GM21619 (cell line): Measurements from ENCODE around the gene GLB1L2.

Experiments
- ATAC-seq: cut with Tn5 transposase; IDR thresholded peaks from one replicate; pipeline ENCODE4 v1.9.1; 2021; ENCODE audit not compliant: unreplicated experiment

GLB1L2 gene

DNA sequence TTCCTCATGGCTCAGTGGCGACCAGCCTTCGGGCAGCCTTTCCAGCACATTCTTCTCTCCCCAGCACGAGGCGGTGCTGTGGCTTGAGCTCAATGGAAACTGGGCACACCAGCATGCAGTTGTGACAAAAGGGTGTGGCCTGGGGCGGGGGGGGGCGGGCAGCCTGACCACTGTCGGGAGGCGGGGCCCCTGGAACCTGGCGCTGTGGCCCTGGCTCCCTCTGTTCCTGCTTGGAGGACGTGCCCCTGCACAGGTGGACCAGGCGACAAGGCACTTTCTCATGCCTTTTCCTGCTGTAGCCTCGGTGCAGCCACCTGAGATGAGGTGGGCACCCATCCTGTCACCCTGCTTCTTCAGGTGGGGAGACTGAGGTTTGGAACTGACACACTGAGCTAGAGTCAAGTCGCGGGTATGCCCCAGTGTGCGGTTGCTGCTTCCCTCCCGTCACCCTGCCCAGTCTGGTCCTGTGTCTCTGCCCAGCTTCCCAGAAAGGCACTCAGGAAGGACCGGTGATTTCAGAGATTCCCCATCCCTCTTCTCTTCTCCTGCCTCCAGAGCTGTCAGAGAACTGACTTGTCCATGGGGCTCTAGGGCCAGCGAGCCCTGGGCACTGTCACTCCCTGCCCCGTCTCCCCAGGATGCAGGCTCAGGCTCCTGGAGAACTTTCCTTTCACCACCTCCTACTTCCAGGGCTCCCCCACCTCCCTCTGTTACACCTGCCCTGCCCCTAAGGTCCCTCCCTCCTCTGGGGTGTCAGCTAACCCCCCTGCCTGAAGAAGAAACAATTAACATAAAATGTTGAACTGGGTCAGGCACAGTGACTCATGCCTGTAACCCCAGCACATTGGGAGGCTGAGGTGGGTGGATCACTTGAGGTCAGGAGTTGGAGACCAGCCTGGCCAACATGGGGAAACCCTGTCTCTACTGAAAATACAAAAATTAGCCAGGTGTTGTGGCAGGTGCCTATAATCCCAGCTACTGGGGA lies 70.3 kb downstream of the GLB1L2 start:
- ATAC-seq: no peak

DNA sequence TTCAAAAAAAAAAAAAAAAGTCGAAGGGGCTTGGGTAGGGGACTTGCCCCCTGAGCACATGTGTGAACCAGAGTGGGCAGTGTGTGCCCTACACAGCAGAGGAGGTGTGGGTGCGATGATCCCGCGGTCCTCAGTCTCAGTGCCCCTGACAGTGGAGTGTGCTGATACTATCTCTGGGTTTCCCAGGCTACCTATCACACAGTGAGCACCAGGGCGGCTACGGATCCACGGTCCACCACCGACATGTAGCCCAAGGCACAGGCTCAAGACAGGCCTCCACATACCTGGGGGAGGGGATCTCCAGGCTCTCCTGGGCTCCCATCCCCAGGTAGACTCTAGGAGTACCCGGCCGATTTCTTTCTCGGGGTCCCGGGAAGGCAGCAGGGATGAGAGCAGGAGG lies 71.1 kb downstream of the GLB1L2 start:
- no peak for ATAC-seq

- no peak for ATAC-seq
These were observed 73.0 kb downstream of the GLB1L2 start for GRCh38 chr11:134404575-134405341.

GRCh38 chr11:134405436-134405835 lies 73.6 kb downstream of the GLB1L2 start:
- no peak for ATAC-seq

GRCh38 chr11:134405841-134406240 lies 74.1 kb downstream of the GLB1L2 start:
- ATAC-seq: no peak

DNA sequence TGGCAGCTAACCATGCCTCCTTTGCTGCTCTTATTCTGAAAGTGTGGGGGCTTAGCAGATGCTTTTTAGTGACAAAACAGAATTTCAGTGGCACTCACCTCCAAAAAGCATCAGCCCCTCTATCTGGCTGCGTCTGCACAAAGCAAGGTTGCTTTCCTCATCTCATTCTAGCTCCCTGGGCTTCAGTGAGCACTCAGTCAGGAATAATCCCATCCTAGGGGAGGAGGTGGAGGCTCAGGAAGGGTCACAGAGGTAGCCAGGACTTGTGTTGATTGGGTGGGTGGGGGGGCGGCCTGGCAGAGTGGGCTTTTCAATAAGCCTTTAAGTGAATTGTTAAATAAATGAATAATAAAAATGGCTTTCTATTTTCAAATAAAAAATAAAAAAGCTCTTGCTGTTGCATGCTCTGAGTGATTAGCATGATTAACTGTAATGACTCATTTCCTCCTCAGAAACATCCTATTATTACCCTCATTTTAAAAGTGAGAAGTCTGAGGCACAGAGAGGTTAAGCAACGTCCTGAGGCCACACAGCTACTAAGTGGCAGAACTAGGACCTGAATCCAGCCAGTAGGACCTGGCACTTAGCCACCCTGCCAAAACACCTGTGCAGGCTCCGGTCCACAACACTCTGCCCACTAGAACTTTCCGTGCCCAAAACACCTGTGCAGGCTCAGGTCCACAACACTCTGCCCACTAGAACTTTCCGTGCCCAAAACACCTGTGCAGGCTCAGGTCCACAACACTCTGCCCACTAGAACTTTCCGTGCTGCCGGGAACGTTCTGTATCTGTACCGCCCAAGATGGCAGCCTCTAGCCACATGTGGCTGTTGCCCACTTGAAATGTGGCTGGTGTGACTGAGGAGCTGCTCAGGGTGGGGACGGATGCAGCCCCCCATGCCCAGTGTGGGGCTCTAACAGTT lies 74.7 kb downstream of the GLB1L2 start:
- ATAC-seq: no peak

- no peak for ATAC-seq
These were observed 75.6 kb downstream of the GLB1L2 start for GRCh38 chr11:134407321-134407828.

GRCh38 chr11:134407923-134408322 lies 76.1 kb downstream of the GLB1L2 start:
- no peak for ATAC-seq

DNA sequence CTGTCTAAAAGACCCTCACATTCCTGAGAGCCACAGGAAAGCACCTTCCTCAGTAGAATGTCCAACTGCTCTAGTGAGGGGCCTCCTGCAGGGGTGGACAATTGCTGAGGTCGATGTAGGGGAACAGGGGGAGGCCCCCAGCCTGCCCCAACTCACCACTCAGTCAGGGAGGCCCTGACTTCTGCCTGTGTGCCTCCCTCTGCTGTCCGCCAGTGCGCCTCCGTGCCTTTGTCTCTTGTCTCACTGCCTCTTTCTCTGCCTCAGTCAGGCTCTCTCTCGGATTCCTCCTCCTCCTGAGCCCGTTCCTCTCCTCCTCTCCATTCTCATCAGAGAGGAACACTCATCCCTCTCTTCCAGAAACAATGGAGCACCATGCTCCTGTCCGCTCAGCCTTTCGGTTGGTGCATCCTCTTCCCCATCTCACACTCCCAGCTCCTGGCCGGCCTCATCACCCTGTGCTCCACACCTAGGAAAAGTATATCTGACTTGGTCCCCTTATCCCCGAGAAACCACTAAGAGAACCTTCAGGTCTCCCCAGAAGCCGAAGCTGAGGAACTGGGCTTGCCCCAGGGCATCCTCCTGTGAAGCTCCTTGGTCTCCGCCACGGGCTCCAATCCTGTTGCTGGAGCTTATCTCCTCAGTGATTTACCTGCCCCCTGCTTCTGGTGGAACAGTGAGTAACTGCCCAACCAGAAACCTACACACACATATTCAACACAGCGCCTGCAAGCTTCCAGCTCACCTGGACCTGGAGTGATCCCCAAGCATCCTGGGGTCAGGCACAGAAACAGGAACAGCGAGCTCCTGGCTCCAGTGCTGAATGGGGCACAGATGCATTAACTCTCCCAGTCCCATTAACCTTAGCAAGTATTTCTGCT lies 78.0 kb downstream of the GLB1L2 start:
- no peak for ATAC-seq

- no peak for ATAC-seq
These were observed 79.0 kb downstream of the GLB1L2 start for GRCh38 chr11:134410766-134411165.

DNA sequence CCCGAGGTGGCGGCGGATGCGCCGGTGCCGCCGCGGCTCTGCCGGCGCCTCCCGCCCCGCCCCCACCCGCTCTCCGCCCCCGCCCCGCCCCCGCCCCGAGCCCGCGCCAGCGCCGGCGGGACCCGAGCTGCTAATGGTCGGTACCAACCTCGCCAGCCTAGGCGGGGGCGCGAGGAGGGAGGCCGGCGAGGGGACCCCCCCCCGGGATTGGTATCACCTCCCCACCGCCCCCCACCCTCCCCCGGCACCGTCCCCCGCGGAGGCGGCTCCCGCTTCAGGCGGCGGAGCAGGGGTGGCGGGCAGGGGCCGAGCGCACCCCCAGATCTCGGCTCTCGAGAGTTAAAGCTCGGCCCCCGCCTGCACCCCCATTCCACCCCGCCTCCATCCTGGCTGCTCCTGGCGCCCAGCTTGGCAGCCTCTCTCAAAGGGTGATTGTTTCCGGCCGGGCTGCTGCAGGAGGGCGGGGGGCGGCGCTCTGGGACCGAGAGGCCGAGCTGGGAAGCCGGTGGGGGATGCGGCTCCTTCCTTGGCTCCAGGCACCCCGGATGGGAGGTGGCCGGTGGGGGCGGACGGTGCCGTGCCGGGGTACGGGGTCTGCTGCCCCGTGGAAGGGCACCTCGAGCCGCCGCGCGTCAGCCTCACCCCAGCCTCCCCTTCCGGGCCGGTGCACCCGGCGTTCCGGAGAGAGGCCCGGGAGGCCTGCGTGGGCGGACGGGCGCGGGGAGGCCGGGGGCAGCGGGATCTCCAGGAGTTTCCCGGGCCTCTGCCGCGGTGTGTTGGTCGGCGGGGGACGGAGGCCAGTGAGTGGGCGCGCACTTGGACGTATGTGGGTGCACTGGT lies 80.6 kb downstream of the GLB1L2 start, which contains the start of gene B3GAT1:
B3GAT1 (minus strand) TSS at position 40 of the 840 bp plus-strand sequence. CDS start 24,583 bp downstream, outside the sequence.
- no peak for ATAC-seq

- ATAC-seq: no peak
These were observed 81.4 kb downstream of the GLB1L2 start for GRCh38 chr11:134413043-134413825.

DNA sequence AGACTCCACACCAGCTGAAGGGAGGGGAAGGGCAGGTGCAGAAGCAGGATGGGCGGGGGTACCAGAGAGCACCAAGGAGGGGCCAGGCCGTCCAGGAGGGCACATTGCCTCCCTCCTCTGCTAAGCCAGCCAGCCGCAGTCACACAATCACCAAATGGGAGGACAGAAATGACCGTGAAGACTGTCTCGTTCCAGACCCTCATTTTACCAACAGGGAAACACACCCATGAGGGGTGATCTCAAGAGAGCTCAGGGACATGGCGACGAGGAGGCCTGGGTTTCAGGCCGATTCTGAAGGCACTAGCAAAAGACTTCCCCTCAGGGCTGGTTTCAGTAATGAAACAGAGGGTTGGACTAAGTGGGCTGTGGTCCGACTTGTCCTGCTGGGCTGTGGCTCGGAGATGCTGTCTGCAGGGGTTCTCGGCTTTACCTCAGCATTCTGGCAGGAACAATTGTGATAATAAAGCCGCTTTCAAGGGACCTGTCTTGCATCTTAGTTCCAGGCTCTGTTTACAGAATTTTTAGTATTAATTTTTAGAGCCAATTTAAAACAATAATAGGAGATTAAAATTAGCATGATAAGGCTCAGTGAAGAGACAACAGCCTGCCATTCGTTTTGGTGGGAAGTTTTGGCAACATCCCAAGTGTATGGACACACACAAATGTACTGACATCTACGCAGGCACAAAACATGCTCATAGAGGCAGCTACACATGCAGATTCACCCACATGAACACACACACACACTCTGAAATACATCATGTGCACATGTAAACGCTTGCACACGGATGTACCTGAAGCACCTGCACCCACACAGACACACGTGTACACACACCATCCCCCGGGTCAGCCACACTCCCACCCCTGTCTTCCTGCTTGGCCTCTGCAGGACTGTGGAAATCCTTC lies 82.3 kb downstream of the GLB1L2 start:
- ATAC-seq: no peak

DNA sequence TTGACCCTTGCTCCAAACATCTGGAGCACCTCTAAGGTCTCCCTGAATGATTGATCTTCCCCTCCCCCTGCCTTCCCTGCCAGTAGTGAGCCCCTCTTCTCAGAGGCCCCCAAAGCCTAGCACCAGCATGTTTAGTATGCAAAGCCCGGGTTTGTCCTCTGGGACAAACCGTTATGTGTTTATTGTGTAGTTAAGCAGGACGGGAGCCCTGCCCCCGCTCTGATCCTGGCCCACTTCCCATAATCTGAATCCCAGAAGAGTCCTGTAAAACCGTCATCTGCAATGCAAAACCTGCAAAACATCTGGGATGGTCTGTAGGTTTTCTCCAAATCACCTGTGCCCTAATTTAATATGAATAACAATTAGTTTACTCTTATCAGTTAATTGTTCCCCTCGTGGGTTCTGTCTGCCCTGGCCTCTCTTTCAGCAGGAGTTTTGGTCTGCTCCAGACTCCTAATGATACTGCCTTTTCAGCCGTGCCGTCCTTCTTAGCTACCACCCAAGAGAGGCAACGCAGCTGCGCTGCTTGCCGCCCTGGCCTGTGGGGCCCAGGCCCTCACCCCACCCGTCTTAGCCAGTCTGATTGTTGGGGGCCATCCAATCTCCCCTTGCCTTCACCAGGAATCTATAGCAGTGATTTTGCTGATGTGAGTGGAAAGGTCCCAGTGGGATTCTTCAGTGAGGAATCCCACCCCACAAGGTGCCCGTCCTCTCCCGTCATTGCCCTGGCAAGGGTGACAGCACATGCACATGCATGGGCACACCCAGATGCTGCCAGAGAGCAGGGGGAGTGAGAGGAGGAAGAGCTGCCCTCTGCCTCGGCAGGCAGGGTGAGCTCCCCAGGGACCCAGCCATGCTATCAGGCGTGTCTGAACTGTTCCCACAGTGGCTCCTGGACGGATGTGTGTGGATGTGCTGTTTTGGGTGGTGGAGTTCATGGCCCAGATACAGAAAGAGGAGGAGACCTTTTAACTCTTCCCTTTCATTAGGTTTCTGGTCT lies 83.3 kb downstream of the GLB1L2 start:
- no peak for ATAC-seq

- ATAC-seq: no peak
These were observed 84.9 kb downstream of the GLB1L2 start for GRCh38 chr11:134416726-134417125.
